ENCODE measurements around the gene FAM3D. TPM values are rescaled to one million over a fixed set of nuclear protein-coding genes. Genes with fewer than 3 reads are reported as not detected.

Gene FAM3D
- total RNA-seq, 2 donors from 2014 or later, result not detected

GRCh38 chr3:58693940-58694850 is 27.6 kb upstream of the FAM3D start:
- Histone ChIP-seq H3K27ac (no peak overlapping the region), H3K4me3 (no peak overlapping the region), H3K9me3 (peaks cover 0 to 13% of the 10 kb centered on the region in 2 donors), H3K36me3 (no peaks in the 10 kb centered on the region), H3K4me1 (no peaks in the 10 kb centered on the region), H3K27me3 (no peaks in the 10 kb centered on the region)
- TF ChIP-seq, protein P1, sequence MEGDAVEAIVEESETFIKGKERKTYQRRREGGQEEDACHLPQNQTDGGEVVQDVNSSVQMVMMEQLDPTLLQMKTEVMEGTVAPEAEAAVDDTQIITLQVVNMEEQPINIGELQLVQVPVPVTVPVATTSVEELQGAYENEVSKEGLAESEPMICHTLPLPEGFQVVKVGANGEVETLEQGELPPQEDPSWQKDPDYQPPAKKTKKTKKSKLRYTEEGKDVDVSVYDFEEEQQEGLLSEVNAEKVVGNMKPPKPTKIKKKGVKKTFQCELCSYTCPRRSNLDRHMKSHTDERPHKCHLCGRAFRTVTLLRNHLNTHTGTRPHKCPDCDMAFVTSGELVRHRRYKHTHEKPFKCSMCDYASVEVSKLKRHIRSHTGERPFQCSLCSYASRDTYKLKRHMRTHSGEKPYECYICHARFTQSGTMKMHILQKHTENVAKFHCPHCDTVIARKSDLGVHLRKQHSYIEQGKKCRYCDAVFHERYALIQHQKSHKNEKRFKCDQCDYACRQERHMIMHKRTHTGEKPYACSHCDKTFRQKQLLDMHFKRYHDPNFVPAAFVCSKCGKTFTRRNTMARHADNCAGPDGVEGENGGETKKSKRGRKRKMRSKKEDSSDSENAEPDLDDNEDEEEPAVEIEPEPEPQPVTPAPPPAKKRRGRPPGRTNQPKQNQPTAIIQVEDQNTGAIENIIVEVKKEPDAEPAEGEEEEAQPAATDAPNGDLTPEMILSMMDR (IDR thresholded peaks at IDR 0.05), result no peak
- DNase-seq (ENCODE audit: low spot score), result no peak

- Histone ChIP-seq H3K27ac (no peak overlapping the region), H3K9me3 (peaks cover 0 to 13% of the 10 kb centered on the region in 2 donors), H3K4me3 (no peak overlapping the region), H3K4me1 (no peaks in the 10 kb centered on the region), H3K36me3 (no peaks in the 10 kb centered on the region), H3K27me3 (no peaks in the 10 kb centered on the region)
- TF ChIP-seq, protein P1 (IDR thresholded peaks at IDR 0.05), result no peak
- no peak for DNase-seq (ENCODE audit: low spot score)
These were observed 25.9 kb upstream of the FAM3D start for GRCh38 chr3:58692484-58692883.

GRCh38 chr3:58691997-58692396 is 25.4 kb upstream of the FAM3D start:
- Histone ChIP-seq H3K4me1 (no peaks in the 10 kb centered on the region), H3K4me3 (no peak overlapping the region), H3K27ac (no peak overlapping the region), H3K36me3 (no peaks in the 10 kb centered on the region), H3K27me3 (no peaks in the 10 kb centered on the region), H3K9me3 (peaks cover 0 to 13% of the 10 kb centered on the region in 2 donors)
- DNase-seq (ENCODE audit: low spot score), result no peak
- TF ChIP-seq, protein P1 (IDR thresholded peaks at IDR 0.05), result no peak

DNA sequence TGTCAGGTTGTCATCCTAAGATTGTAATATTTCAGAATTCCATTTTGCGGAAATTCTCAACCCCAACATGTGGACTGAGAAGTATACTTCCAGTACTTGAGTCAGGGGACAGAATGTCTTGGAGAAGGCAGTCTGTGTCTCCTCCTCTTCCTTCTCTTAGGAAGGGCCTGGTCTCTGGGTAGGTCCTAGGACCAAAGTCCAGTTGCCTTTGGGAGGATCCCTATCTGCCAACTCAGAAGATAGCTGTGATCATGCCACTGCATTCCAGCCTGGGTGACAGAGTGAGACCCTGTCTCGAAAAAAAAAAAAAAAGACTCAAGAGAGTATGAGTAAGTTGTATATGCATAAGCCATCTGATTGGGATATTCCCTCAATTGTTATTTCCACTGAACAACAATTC is 23.9 kb upstream of the FAM3D start:
- TF ChIP-seq, protein P1 (IDR thresholded peaks at IDR 0.05), result no peak
- H3K9me3 ChIP-seq, result peaks cover 0 to 13% of the 10 kb centered on the region in 2 donors
- no peaks in the 10 kb centered on the region for H3K27me3 ChIP-seq
- H3K4me1 ChIP-seq, result no peaks in the 10 kb centered on the region
- H3K36me3 ChIP-seq, result no peaks in the 10 kb centered on the region
- H3K27ac ChIP-seq, result no peak overlapping the region
- no peak overlapping the region for H3K4me3 ChIP-seq
- DNase-seq (ENCODE audit: low spot score), result no peak

DNA sequence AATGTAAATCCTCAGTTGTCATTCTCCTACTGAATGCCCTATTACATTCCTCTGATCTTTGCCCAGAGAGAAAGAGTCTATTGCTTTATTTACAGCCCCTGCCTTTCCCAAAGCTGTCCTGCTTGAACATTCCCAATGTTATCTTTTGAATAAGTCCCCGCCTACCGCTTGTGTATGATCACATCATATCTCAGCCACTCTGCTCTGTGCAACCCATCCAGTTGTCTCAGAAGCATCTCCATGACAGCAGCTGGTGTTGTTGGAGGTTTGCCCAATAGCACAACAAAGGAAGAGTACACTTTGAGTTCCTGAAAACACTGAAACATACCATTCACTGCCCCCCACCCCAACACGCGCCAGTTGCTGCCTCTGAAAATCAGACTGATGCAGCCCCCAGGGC is 22.0 kb upstream of the FAM3D start:
- no peaks in the 10 kb centered on the region for H3K27me3 ChIP-seq
- no peak for DNase-seq (ENCODE audit: low spot score)
- H3K9me3 ChIP-seq, result peaks cover 0 to 13% of the 10 kb centered on the region in 2 donors
- TF ChIP-seq, protein P1 (IDR thresholded peaks at IDR 0.05), result no peak
- H3K36me3 ChIP-seq, result no peaks in the 10 kb centered on the region
- no peaks in the 10 kb centered on the region for H3K4me1 ChIP-seq
- no peak overlapping the region for H3K4me3 ChIP-seq
- H3K27ac ChIP-seq, result no peak overlapping the region
